ENCODE results near the gene SETD5.

SETD5 gene

GRCh38 chr3:9525078-9525477 is 127.7 kb downstream of the SETD5 start:
- Histone ChIP-seq H3K36me3 (ENCODE audit: insufficient read depth, low read length) (no peaks in the 10 kb centered on the region), H2AFZ (ENCODE audit: low read length) (no peak overlapping the region), H3K9me2 (replicated peaks; ENCODE audit: low read depth, low read length) (no peaks in the 10 kb centered on the region), H3K79me2 (ENCODE audit: insufficient read depth, low read length) (no peaks in the 10 kb centered on the region), H3K4me2 (ENCODE audit: low read depth, low read length, poor library complexity, severe bottlenecking) (no peak overlapping the region), H3K4me1 (ENCODE audit: insufficient read depth, low read length, poor library complexity, severe bottlenecking) (no peaks in the 10 kb centered on the region), H3F3A (ENCODE audit: low read depth) (no peaks in the 10 kb centered on the region), H3K9ac (ENCODE audit: low read depth, low read length, poor library complexity, severe bottlenecking) (no peak overlapping the region), H3K4me3 (ENCODE audit: low read length, poor library complexity, severe bottlenecking) (no peak overlapping the region), H3K9me3 (ENCODE audit: insufficient read depth, low read depth, low read length) (no peaks in the 10 kb centered on the region), H3K27me3 (ENCODE audit: insufficient read depth, low read length, poor library complexity, severe bottlenecking) (no peaks in the 10 kb centered on the region), H4K20me1 (ENCODE audit: insufficient read depth, low read length, poor library complexity, severe bottlenecking) (no peaks in the 10 kb centered on the region)
- TF ChIP-seq EZH2phosphoT487 (IDR thresholded peaks at IDR 0.05; ENCODE audit: borderline replicate concordance) = no peak
- TF ChIP-seq, protein P1, sequence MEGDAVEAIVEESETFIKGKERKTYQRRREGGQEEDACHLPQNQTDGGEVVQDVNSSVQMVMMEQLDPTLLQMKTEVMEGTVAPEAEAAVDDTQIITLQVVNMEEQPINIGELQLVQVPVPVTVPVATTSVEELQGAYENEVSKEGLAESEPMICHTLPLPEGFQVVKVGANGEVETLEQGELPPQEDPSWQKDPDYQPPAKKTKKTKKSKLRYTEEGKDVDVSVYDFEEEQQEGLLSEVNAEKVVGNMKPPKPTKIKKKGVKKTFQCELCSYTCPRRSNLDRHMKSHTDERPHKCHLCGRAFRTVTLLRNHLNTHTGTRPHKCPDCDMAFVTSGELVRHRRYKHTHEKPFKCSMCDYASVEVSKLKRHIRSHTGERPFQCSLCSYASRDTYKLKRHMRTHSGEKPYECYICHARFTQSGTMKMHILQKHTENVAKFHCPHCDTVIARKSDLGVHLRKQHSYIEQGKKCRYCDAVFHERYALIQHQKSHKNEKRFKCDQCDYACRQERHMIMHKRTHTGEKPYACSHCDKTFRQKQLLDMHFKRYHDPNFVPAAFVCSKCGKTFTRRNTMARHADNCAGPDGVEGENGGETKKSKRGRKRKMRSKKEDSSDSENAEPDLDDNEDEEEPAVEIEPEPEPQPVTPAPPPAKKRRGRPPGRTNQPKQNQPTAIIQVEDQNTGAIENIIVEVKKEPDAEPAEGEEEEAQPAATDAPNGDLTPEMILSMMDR (conservative IDR thresholded peaks at IDR 0.05; ENCODE audit: low read length) = no peak

Data from Loucy (cell line).